IMR-90 (cell line): ENCODE data around the gene SERPINB4. TPM values are rescaled to one million over a fixed set of nuclear protein-coding genes. Genes with fewer than 3 reads are reported as not detected.

Source experiments
- ATAC-seq: fragments of 200-7000 bp; cut with Tn5 transposase; 2 replicates; pipeline ENCODE4 v1.9.1; 2020; ENCODE audit warnings: low read depth, mild to moderate bottlenecking, moderate library complexity
- BruUV-seq: library from RNA; stranded (reverse); fragments of 400-500 nt; replicated peaks from 2 replicates; lab custom pipeline; 2021; lab: Mats Ljungman, UMichigan
- CTCF ChIA-PET: fragments of 300-600 bp; formaldehyde crosslinking; extraction: SDS; loops from one replicate; lab custom pipeline; 2021; ENCODE audit warnings: antibody characterized with exemption; lab: Yijun Ruan, JAX
- POLR2A ChIA-PET: fragments of 300-600 bp; sonication (Branson Sonifier 250); formaldehyde crosslinking; loops from one replicate; lab custom pipeline; 2022; ENCODE audit warnings: antibody characterized with exemption; ENCODE audit not compliant: unreplicated experiment; lab: Charles Lee
- DNase-seq: peaks from one replicate; pipeline ENCODE4 v3.0.0; 2013
- H2AFZ ChIP-seq: replicated peaks from 2 replicates; pipeline ENCODE3; 2013; ENCODE audit warnings: low read length, mild to moderate bottlenecking; ENCODE audit not compliant: poor library complexity
- H2AK5ac ChIP-seq: 2 replicates; pipeline ENCODE4 v1.6.1; 2013; ENCODE audit warnings: low read depth, low read length, inconsistent platforms
- H2AK9ac ChIP-seq: replicated peaks from 2 replicates; pipeline ENCODE3; 2013; ENCODE audit warnings: mild to moderate bottlenecking, low read depth, low read length, moderate library complexity; ENCODE audit not compliant: poor library complexity
- H2BK120ac ChIP-seq: 2 replicates; pipeline ENCODE4 v1.6.1; 2013; ENCODE audit warnings: low read depth, low read length, inconsistent platforms
- H2BK15ac ChIP-seq: 3 replicates; pipeline ENCODE4 v1.6.1; 2013; ENCODE audit warnings: low read depth, low read length, inconsistent platforms
- H2BK20ac ChIP-seq: 2 replicates; pipeline ENCODE4 v1.6.1; 2013; ENCODE audit warnings: low read depth, mild to moderate bottlenecking, inconsistent platforms, low read length, moderate library complexity
- H2BK5ac ChIP-seq: 2 replicates; pipeline ENCODE4 v1.6.1; 2013; ENCODE audit warnings: mild to moderate bottlenecking, low read depth, low read length, inconsistent platforms; ENCODE audit not compliant: poor library complexity, severe bottlenecking
- H3K14ac ChIP-seq: replicated peaks from 2 replicates; pipeline ENCODE4 v1.6.1; 2013; ENCODE audit warnings: low read depth, low read length, inconsistent platforms
- H3K18ac ChIP-seq: 2 replicates; pipeline ENCODE4 v1.6.1; 2013; ENCODE audit warnings: low read depth, low read length, control low read depth
- H3K23ac ChIP-seq: 2 replicates; pipeline ENCODE4 v1.6.1; 2013; ENCODE audit warnings: low read depth, low read length, inconsistent platforms
- H3K27ac ChIP-seq: 2 replicates; pipeline ENCODE4 v1.5.1; 2013; ENCODE audit warnings: mild to moderate bottlenecking, control low read depth, low read length; ENCODE audit not compliant: insufficient read depth
- H3K27me3 ChIP-seq: 2 replicates; pipeline ENCODE4 v1.6.1; 2013; ENCODE audit warnings: low read length; ENCODE audit not compliant: control insufficient read depth, insufficient read depth
- H3K36me3 ChIP-seq: 2 replicates; pipeline ENCODE4 v1.6.1; 2013; ENCODE audit warnings: low read length, mixed read lengths; ENCODE audit not compliant: control insufficient read depth, insufficient read depth
- H3K4ac ChIP-seq: 2 replicates; pipeline ENCODE4 v1.6.1; 2013; ENCODE audit warnings: low read depth, low read length, inconsistent platforms
- H3K4me1 ChIP-seq: 2 replicates; pipeline ENCODE4 v1.6.1; 2013; ENCODE audit warnings: low read length, mixed read lengths; ENCODE audit not compliant: control insufficient read depth, insufficient read depth
- H3K4me2 ChIP-seq: 2 replicates; pipeline ENCODE4 v1.6.1; 2013; ENCODE audit warnings: low read depth, mild to moderate bottlenecking, control low read depth, low read length, moderate library complexity
- H3K4me3 ChIP-seq: 2 replicates; pipeline ENCODE4 v1.5.1; 2013; ENCODE audit warnings: low read depth, mild to moderate bottlenecking, control low read depth, low read length, moderate library complexity; ENCODE audit not compliant: insufficient read depth
- H3K56ac ChIP-seq: 2 replicates; pipeline ENCODE4 v1.6.1; 2013; ENCODE audit warnings: low read length, inconsistent platforms; ENCODE audit not compliant: insufficient read depth; ENCODE audit errors: extremely low read depth
- H3K79me1 ChIP-seq, 2 experiments: 2 replicates each; pipeline ENCODE4 v1.6.1; 2013; ENCODE audit warnings: low read length in 2 of 2, inconsistent platforms in 1 of 2, low read depth in 1 of 2
- H3K9ac ChIP-seq: 2 replicates; pipeline ENCODE4 v1.6.1; 2013; ENCODE audit warnings: low read depth, low read length, control low read depth
- H3K9me1 ChIP-seq: 2 replicates; pipeline ENCODE4 v1.6.1; 2013; ENCODE audit warnings: low read length, inconsistent platforms; ENCODE audit not compliant: insufficient read depth
- H3K9me3 ChIP-seq: 2 replicates; pipeline ENCODE4 v1.6.1; 2013; ENCODE audit warnings: low read length; ENCODE audit not compliant: control insufficient read depth, insufficient read depth
- H4K20me1 ChIP-seq: 2 replicates; pipeline ENCODE4 v1.6.1; 2013; ENCODE audit warnings: low read length, inconsistent platforms; ENCODE audit not compliant: insufficient read depth
- H4K5ac ChIP-seq: 2 replicates; pipeline ENCODE4 v1.6.1; 2013; ENCODE audit warnings: mild to moderate bottlenecking, low read depth, low read length, control low read depth
- H4K8ac ChIP-seq, 2 experiments: 2 replicates each; pipeline ENCODE4 v1.6.1; 2013; ENCODE audit warnings: low read depth in 2 of 2, low read length in 2 of 2, control low read depth in 1 of 2, inconsistent platforms in 1 of 2
- H4K91ac ChIP-seq: 2 replicates; pipeline ENCODE4 v1.6.1; 2013; ENCODE audit warnings: low read depth, low read length, inconsistent platforms; ENCODE audit not compliant: insufficient read depth
- BHLHE40 ChIP-seq: fragments of 150-350 bp; IDR thresholded peaks from 2 replicates; pipeline ENCODE4 v1.6.1; 2016; ENCODE audit warnings: mild to moderate bottlenecking, low read depth, low read length
- CEBPB ChIP-seq: IDR thresholded peaks from 2 replicates; pipeline ENCODE4 v1.6.1; 2012; ENCODE audit warnings: low read depth, low read length, improper control_type of control experiment
- CHD1 ChIP-seq: IDR thresholded peaks from 2 replicates; pipeline ENCODE4 v1.6.1; 2012; ENCODE audit warnings: low read depth, low read length, improper control_type of control experiment
- FOS ChIP-seq: fragments of 150-350 bp; IDR thresholded peaks from 2 replicates; pipeline ENCODE4 v1.6.1; 2016; ENCODE audit warnings: low read depth, low read length
- MXI1 ChIP-seq: IDR thresholded peaks from 2 replicates; pipeline ENCODE4 v1.6.1; 2012; ENCODE audit warnings: low read depth, mild to moderate bottlenecking, low read length, moderate library complexity, borderline replicate concordance
- RAD21 ChIP-seq: IDR thresholded peaks from 2 replicates; pipeline ENCODE4 v1.6.1; 2012; ENCODE audit warnings: low read length, improper control_type of control experiment
- USF2 ChIP-seq: fragments of 150-350 bp; IDR thresholded peaks from 2 replicates; pipeline ENCODE4 v1.6.1; 2017; ENCODE audit warnings: mild to moderate bottlenecking, antibody characterized with exemption, low read length, low read depth
- WGBS, 2 experiments: methylation state at CpG; one replicate each; pipeline versions ENCODE4 v1.1.5 to v1.1.7; 2013; ENCODE audit warnings: missing lambda C conversion rate in 2 of 2; ENCODE audit not compliant: insufficient read length in 1 of 2; ENCODE audit errors: extremely low coverage in 2 of 2; 5-methylcytosine and 5-hydroxymethylcytosine counted together
- dilution Hi-C: fragments of 300-500 bp; cut with HindIII; formaldehyde crosslinking; loops from one replicate; pipeline ENCODE4 v1.14.3; 2018; ENCODE audit warnings: low sequenced_read_pairs; ENCODE audit not compliant: unreplicated experiment
- in situ Hi-C: fragments of 300-500 bp; cut with MboI; formaldehyde crosslinking; loops from 3 replicates; pipeline ENCODE4 v1.14.3; 2019; ENCODE audit warnings: low sequenced_read_pairs, inconsistent platforms, mixed read lengths
- intact Hi-C: fragments of 100-400 bp; cut with micrococcal nuclease; formaldehyde crosslinking; loops from 2 replicates; pipeline ENCODE4 v1.10.0; 2022
- polyA plus RNA-seq, 3 experiments: library from polyadenylated mRNA; depleted of rRNA; stranded (reverse); fragments of >200 nt; gene quantifications; 2 replicates each; pipeline ENCODE4 v1.2.3, GENCODE V29; 2012; ENCODE audit warnings: low replicate concordance in 1 of 3
- total RNA-seq: library from RNA; depleted of rRNA; stranded (reverse); fragments of >200 nt; gene quantifications from 2 replicates; pipeline ENCODE4 v1.2.3, GENCODE V29; 2012
- TF ChIP-seq, protein P1 (sequence below): conservative IDR thresholded peaks from 2 replicates; pipeline ENCODE4 v1.5.1; 2012; ENCODE audit warnings: mild to moderate bottlenecking, low read depth, low read length, improper control_type of control experiment
- TF ChIP-seq, protein P2 (sequence below): fragments of 150-350 bp; IDR thresholded peaks from 2 replicates; pipeline ENCODE4 v1.6.1; 2016; ENCODE audit warnings: low read depth, mild to moderate bottlenecking, low read length, moderate library complexity, borderline replicate concordance

Gene SERPINB4
- total and polyA plus RNA-seq, 2 of the 4 experiments (the other 2 are of a cell fraction): not detected

DNA sequence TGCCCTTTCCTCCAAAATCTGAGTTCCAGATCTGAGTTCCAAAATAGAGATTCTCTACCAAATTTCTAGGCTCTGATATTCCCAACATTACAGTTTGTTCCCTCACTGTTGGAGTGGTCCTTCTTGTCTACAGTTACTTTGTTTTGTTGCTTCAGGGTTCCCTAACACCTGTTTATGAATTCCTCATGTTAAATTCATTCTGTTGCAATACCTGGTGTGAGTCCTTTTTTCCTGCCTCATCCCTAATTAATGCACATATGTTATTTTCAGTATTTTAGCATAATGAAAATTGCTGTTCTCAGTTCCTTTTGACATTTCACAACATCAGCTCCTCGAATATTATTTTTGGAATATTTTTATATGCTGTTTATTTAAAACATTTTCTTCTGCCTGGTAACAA, 40.7 kb downstream of the SERPINB4 start:
- Histone ChIP-seq H3K9ac (no peak overlapping the region), H2AFZ (no peak overlapping the region), H2BK15ac (no peak overlapping the region), H3K9me1 (no peaks in the 10 kb centered on the region), H4K91ac (no peak overlapping the region), H2BK120ac (no peak overlapping the region), H2AK9ac (no peak overlapping the region), H2AK5ac (no peak overlapping the region), H3K27me3 (peaks cover 1% of the 10 kb centered on the region; the same call in 1 of the 2 replicates), H3K4ac (no peak overlapping the region), H3K14ac (no peak overlapping the region), H3K18ac (no peak overlapping the region), H3K36me3 (no peaks in the 10 kb centered on the region), H3K79me1 (no peaks in the 10 kb centered on the region), H3K4me3 (no peak overlapping the region), H3K4me1 (no peaks in the 10 kb centered on the region; the same call in 1 of the 2 replicates), H3K56ac (no peak overlapping the region), H4K20me1 (no peaks in the 10 kb centered on the region), H2BK20ac (no peak overlapping the region), H4K5ac (no peak overlapping the region), H3K23ac (no peak overlapping the region), H3K27ac (no peak overlapping the region), H2BK5ac (no peak overlapping the region), H3K9me3 (no peaks in the 10 kb centered on the region), H4K8ac (no peak overlapping the region), H3K4me2 (no peak overlapping the region)
- ChIA-PET CTCF (no interaction called here), POLR2A (no interaction called here)
- intact Hi-C loops (no loop called here), in situ Hi-C loops (no loop called here), dilution Hi-C loops (no loop called here)
- WGBS, 2 experiments: no CpG with 5 or more reads among the region's 1 CpG
- BruUV-seq: no TSS peak
- no peak for DNase-seq
- no peak for TF ChIP-seq CHD1
- TF ChIP-seq MXI1: no peak
- no peak for TF ChIP-seq RAD21
- TF ChIP-seq USF2: no peak
- TF ChIP-seq, protein P1, sequence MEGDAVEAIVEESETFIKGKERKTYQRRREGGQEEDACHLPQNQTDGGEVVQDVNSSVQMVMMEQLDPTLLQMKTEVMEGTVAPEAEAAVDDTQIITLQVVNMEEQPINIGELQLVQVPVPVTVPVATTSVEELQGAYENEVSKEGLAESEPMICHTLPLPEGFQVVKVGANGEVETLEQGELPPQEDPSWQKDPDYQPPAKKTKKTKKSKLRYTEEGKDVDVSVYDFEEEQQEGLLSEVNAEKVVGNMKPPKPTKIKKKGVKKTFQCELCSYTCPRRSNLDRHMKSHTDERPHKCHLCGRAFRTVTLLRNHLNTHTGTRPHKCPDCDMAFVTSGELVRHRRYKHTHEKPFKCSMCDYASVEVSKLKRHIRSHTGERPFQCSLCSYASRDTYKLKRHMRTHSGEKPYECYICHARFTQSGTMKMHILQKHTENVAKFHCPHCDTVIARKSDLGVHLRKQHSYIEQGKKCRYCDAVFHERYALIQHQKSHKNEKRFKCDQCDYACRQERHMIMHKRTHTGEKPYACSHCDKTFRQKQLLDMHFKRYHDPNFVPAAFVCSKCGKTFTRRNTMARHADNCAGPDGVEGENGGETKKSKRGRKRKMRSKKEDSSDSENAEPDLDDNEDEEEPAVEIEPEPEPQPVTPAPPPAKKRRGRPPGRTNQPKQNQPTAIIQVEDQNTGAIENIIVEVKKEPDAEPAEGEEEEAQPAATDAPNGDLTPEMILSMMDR: no peak
- TF ChIP-seq, protein P2, sequence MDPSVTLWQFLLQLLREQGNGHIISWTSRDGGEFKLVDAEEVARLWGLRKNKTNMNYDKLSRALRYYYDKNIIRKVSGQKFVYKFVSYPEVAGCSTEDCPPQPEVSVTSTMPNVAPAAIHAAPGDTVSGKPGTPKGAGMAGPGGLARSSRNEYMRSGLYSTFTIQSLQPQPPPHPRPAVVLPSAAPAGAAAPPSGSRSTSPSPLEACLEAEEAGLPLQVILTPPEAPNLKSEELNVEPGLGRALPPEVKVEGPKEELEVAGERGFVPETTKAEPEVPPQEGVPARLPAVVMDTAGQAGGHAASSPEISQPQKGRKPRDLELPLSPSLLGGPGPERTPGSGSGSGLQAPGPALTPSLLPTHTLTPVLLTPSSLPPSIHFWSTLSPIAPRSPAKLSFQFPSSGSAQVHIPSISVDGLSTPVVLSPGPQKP: no peak
- no peak for TF ChIP-seq FOS
- TF ChIP-seq CEBPB: no peak
- no peak for TF ChIP-seq BHLHE40
- no peak for ATAC-seq
